AG10803 (cell line): ENCODE data around the gene SMC1B.

Source experiments
- DNase-seq: peaks from one replicate; pipeline ENCODE4 v3.0.0; 2010; ENCODE audit warnings: low read depth
- H3K4me3 ChIP-seq: 2 replicates; pipeline ENCODE4 v1.5.1; 2011; ENCODE audit warnings: mild to moderate bottlenecking, low read length, control low read depth
- CTCF ChIP-seq: conservative IDR thresholded peaks from 2 replicates; pipeline ENCODE4 v1.5.1; 2011; ENCODE audit warnings: mild to moderate bottlenecking, low read length, control low read depth, inconsistent platforms

Gene SMC1B

GRCh38 chr22:45318558-45319323, 94.7 kb downstream of the SMC1B start:
- H3K4me3 ChIP-seq, result no peak overlapping the region
- TF ChIP-seq CTCF, result no peak
- peak; percentile 37 for DNase-seq

- no peak for TF ChIP-seq CTCF
- H3K4me3 ChIP-seq, result no peak overlapping the region
- DNase-seq, result peak; percentile 85
Observed at GRCh38 chr22:45318168-45318557, 95.2 kb downstream of the SMC1B start.

- DNase-seq, result peak; percentile 57
- no peak overlapping the region for H3K4me3 ChIP-seq
Observed at GRCh38 chr22:45317551-45318167, 95.7 kb downstream of the SMC1B start.

GRCh38 chr22:45316796-45317526, 96.4 kb downstream of the SMC1B start:
- no peak for TF ChIP-seq CTCF
- H3K4me3 ChIP-seq, result no peak overlapping the region

More at GRCh38 chr22:45317551-45318167, 95.7 kb downstream of the SMC1B start:
- peak; percentile 53 for TF ChIP-seq CTCF

GRCh38 chr22:45314786-45315185, 98.6 kb downstream of the SMC1B start:
- no peak overlapping the region for H3K4me3 ChIP-seq
- no peak for DNase-seq
- TF ChIP-seq CTCF, result no peak

More at GRCh38 chr22:45316796-45317526, 96.4 kb downstream of the SMC1B start:
- no peak for DNase-seq

GRCh38 chr22:45314054-45314721, 99.2 kb downstream of the SMC1B start:
- no peak for TF ChIP-seq CTCF
- H3K4me3 ChIP-seq, result no peak overlapping the region
- DNase-seq, result no peak
